NCI-H1417 treated with DMSO at 0.1 percent for 48 hours (cell line): ENCODE measurements around the gene NPLOC4.

Experiments
- DNase-seq: peaks from one replicate; lab custom pipeline; 2025; lab: John Stamatoyannopoulos, UW

The NPLOC4 gene

DNA sequence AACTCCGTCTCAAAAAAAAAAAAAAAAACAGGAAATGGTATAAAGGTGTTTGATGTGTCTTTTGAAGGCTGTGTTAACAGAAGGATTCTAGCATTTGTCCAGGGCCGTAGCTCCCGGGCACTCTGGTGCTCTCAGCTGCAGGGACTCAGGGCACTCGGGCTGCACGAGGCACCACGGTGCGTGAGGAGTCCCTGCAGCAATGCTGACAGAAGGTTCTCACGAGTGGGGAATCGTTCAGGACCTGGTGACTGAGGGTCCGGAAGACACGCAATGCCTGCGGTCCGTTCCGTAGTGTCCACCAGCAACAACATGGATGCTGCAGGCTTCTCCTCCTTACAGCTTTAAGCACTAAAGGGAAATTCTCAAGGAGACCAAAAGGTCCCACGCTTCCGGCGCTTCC is 72.1 kb downstream of the NPLOC4 start:
- no peak for DNase-seq

DNA sequence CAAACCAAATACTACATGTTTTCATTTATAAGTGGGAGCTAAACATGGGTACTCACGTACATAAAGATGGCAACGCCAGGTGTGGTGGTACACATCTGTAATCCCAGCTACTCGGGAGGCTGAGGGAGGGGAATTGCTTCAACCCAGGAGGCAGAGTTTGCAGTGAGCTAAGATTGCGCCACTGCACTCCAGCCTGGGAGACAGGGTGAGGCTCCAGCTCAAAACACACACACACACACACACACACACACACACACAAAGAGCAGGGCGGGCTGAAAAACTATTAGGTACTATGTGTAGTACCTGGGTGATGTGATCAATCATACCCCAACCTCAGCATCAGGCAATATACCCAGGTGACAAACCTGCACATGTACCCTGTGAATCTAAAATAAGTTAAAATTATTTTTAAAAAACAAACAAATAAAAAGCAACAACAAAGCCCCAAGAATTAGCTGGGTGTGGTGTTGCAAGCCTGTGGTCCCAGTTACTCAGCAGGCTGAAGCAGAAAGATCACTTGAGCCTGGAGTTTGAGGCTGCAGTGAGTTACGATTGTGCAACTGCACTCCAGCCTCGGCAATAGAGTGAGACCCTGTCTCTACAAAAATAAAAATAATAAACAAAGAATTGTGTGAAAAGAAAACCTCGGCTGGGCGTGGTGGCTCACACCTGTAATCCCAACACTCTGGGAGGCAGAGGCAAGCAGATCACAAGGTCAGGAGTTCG is 72.9 kb downstream of the NPLOC4 start:
- no peak for DNase-seq

DNA sequence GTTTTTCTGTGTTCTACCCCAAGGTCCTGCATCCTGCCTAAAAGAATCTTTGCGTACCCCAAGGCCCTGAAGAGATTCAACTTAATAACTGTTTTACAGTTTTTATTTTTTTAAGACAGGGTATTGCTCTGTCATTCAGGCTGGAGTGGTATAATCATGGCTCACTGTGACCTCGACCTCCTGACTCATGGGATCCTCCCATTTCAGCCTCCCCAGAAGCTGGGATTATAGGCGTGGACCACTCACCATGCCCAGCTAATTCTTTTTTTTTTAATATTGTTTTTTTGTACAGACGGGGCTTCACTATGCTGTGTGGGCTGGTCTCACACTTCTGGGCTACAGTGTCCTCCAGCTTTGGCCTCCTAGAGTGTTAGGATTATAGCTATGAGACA is 75.4 kb downstream of the NPLOC4 start:
- DNase-seq: no peak

DNA sequence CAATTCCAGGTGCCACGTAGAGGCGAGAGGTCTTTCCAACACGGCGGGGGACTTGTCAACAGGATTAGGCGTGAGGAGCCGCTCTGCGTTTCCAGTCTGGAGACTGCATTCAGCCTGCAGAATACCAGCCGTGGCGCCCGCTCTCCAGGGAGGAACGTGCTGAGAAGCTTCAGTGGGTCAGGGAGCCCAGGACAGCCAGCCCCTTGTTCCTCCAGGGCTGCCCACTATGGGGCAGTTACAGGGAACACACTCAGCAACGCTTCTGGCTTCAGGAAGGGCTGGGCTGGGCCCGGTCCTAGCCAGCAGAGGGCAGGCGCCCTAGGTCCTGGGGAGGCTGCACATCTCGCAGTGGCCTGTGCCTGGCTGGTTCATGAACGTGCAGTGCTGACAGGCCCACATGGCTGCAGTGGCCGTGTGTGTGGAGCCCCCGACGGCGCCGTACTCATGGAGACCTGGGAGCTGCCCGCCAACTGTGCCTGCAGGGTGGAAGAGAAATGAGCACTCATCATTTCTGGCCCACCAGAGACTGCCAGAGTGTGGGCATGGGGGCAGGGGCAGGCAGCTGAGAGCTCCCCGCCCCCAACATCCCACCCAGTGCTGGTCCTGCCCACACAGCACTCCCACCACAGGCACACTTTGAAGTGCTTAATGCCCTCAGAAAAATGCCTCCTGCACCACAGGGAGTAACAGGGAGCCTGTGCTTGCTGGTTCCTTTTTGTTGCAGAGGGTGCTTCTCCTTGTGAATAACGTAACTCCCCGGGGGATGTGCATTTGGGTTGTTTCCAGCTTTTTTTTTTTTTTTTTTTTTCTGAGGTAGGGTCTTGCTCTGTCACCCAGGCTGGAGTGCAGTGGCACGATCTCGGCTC is 77.7 kb downstream of the NPLOC4 start:
- no peak for DNase-seq

DNA sequence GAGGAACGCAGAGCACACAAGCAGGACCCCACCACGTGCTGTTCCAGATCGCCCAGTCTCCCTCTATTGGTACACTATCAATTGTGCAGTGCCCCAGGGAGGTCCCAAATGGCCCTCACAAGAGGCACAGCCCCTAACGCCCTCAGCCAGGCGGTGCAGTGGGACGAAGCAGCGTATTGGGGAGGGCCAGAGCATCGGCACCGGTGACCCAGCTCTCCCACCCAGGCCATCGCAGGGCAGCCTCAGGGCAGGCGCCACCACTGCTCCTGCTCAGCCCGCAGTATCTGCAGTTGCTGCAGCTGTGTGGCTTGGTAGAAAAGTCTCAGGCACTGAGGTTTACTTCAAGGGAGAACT is 78.8 kb downstream of the NPLOC4 start:
- DNase-seq: no peak

DNA sequence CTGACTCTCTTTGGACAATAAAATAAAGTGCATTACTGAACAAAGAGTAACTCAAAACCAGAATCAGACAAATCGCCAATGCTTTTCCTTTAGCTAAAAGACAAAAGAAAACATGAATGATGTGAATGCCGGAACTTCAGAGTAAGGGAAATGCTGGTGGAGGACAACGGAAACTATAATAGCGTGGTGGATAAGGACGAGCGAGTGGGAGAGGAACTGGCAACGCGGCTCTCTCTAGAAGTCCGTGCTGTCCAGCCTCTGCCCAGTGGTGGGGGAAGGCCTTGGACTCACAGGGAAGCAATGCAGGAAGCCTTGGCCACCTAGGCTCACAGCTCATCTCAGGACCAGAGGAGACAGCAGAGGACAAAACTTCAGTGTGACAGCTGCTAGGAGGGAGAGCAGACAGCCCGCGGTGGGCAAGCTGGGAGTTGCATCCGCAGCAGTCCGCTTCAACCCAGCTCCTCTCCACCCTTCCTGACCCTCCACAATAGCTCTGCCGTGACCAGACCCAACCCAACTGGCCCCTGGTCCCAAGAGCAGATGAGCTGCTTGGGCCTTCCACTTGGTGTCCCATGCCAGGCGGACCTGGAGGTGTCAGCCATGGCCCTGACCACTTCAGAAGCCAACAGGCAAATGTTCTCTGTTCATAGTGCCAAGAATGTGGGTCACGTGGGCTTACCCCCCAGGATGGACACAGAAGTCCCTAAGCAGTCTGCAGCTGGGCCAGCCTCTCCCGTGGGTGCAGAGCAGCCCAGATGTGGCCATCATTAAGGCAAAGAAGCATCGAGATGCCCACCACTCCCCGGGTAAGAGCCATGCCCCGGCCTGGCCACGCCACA is 79.4 kb downstream of the NPLOC4 start:
- DNase-seq: no peak

DNA sequence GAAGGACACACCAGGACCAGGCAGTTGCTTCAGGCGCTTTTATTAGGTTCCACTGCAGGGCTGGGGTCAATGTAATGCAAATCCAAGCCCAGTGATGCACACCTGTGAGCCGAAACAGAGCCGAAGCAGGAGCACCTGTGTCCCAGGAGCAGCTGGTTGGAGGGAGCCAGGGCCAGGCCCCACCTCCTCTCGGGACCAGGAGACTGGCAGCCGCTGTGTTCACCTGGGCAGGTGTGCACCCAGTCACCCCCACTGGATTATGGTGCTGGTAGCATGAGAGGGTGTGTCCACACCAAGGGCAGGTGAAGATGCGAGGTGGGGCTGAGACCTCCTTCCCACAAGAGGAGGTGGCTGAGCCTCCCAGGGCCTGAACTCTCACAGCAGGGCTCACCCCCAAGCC is 80.0 kb downstream of the NPLOC4 start:
- no peak for DNase-seq

DNA sequence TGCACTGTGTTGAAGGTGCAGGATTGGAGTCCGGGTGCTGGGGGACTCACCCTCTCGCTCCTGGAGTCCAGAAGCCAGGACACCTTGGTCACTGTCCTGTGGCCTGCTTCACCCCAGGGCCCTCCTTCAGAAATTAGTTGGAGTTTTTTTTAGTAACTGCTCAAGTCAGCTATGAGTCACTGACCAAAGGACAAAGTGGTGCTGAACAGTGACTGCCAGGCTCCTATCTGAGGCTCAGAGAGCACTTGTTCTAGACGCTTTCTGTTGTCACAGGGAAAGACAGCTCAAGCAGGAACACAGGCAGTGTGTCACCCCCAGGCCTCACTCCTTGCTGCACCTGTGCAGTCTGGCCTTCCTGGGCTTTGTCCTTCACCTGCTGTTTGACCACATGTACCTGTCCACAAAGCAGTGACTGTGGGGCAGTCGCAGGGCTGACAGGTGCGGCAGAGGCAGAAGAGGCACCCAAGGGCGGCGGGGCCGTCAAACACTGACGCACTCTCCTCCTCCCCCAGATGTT is 80.7 kb downstream of the NPLOC4 start:
- no peak for DNase-seq

DNA sequence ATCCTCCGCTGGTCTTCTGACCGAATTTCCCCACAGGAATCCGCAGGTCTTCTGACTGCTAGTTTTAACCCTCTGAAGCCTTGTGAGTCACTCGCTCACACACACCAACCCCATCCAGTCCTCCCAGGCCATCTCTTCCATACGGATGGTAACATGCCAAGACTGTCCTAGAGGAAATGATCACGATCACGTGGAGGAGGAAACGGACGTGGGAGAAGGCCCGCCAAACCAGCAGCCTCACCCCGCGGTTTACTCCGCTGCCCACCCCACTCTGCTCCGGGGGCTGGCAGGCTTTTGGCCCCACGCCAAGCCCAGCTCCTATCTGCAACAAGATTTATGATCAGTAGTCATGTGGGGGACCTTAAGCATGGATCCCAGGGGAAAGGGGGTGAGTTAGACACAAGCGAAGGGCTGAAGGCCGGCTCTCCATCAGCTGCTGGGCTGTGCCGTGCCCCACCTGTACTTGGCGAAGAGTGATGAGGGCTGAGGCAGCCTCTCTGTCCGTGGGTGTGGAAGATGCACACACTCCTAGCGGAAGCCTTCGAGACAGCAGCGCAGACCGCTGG is 83.2 kb downstream of the NPLOC4 start:
- no peak for DNase-seq

DNA sequence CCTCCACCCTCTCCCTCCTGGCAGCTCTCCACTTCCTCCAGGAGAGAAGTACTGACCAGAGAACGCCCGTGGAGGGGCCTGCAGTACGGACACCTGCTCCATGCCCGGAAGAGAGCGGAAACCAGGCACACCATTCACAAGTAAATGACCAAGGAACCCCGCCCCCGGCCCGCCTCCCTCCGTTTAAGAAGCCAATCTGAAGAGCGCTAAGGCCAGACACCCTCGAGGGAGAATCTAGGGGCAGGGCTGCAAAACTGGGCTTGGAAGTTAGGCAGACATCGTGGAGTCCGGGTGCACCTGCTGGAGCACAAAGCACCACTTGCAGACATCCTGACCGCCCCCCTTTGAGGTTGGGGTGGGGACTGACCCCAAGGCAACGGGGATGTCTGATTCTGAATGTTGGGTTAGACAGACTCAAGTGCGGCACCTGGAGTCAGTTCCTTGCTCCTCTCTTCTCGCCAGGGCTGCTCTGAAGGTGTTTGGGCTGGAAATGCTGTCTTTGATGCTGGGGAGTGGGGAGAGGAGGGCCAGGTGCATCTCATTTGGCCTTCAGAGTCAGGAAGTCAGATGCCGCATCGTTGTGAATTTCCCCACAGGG is 83.8 kb downstream of the NPLOC4 start:
- peak; percentile 60 for DNase-seq

DNA sequence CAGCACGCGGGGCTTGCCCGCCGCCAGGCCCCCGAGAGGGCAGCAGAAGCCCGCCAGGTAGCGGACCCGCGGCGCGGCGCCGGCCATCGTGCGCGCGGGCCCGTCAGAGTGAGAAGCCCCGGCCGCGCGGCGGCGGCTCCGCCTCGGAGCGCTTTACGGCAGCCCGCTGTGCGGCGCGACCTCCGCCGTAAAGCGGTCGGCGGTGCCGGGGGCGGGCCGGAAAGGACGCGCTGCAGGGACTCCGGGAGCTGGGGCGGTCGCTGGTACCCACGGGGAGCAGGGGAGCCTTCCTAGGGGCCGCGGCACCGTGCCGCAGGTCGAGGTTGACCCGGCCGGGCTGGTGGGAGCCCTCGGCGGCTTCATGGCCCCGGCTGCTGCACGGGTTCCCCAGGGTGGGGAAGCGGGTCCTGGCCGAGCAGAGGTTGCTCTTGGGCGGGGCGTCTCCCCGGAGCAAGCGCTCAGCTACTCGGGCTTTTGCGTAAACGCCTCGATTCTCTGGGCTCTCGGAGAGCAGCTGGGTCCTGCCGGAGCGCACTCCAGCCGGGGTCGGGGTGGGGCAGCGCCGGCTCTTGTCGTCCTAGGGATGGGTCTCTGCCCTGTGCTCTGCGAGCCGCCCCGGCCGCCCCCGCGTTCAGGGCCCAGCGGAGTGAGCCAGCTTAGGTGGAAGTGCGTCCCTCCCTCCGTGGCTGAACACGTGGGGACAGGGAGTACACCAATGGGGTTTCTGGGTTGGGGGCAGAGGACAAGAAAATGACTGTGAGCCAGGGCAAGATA is 84.5 kb downstream of the NPLOC4 start, which contains the start of gene FAAP100:
FAAP100 (minus strand) TSS at position 110 of the 774 bp plus-strand sequence; CDS start at position 87, 23 bp downstream.
- no peak for DNase-seq

DNA sequence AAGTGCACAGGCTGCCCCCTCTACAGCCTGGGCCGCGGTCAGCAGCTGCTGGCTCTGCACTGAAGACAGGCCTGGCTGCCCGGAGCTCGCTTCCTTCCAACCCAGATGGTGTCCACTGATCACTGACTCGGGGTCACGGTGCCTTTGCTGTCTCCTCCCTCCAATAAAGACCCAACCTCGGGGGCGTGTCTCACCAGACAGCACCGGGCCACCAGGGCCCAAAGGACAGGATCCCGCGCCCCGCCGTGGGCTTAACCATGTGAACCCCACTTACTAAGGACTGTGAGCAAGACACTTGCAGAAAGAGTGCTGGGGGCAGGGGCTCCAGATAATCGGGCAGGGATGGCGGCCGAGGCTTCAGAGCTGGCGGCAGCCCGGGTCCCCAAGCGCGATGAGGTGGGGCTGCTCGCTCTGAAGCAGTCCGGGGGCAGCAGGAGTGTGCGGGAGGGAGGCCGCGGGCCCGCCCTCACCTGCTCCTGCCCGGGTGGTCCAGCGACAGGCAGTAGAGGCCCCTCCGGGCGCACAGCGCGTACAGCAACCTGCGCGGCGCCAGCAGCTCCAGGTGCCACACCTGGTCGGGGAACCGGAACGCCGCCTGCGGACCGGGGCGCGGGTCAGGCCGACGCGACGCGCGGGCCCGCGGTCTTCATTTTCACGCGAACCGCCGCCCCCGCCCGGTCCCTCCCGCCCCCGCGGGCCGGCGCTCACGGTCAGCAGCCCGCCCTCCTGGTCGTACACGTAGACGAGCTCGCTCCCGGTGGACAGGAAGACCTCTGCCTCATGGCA is 85.3 kb downstream of the NPLOC4 start:
- no peak for DNase-seq

DNA sequence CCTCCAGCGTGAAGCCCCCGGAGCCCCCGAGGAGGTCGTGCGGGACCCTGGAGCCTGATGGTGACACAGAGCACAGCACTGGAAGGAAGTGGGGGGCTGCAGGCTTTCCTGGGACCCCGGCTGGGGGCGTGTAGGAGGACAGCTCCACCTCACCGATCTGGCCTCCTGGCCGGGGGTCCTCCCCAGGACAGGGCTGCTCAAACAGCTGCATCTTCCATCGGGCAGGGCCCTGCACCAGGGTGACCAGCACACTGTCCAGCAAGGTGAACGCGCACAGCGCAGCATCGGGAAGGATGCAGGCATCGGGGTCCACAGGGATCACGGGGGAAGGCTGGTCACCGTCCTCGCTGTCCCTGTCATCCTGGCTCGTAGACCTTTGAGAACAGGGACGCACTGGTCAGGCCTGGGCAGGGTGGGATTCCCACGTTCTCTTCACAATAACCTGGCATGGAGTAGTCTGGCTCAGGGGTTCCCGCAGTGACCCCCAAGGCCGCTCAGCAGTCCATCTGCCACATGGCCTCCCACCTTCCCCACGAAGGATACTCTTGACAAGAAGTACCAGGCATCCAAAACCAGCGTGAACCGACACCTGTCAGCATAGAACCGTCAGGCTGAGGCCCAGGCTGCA is 86.0 kb downstream of the NPLOC4 start:
- DNase-seq: no peak

DNA sequence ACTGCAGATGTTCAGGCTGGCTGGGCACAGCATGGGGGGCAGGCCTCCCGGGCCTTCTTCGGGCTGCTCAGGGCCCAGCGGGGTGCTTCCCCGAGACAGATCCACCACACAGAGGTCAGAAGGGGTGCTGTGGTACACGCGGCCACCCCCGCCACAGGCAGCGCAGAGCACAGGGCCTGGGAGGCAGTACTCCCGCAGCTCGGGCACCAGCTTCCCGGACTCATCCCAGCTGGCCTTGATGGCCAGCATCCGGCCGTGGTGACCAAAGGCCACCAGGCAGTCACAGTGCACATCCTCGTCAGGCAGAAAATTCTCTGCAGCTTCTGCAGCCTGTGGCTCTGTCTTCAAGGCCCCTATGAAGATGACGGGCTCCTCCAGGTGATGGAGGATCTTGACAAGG is 86.6 kb downstream of the NPLOC4 start:
- no peak for DNase-seq

DNA sequence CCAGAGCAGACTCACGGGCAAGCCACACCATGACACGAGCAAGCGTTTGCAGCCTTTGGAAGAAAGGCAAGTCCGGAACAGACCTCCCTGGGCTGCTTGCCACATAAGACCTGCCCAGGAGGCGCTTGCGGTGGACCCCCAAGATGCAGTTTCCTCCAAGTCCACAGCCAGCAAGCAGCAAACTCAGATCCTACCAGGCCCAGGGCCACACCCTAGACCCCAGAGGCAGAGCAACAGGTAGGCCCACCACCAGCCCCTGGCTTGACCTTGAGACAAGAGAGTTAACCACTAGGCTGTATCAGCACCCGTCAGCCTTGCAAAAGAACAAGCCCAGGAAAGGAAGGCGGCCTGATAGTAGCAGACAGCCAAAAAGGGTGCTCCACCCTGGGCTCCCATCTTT is 87.1 kb downstream of the NPLOC4 start:
- no peak for DNase-seq

DNA sequence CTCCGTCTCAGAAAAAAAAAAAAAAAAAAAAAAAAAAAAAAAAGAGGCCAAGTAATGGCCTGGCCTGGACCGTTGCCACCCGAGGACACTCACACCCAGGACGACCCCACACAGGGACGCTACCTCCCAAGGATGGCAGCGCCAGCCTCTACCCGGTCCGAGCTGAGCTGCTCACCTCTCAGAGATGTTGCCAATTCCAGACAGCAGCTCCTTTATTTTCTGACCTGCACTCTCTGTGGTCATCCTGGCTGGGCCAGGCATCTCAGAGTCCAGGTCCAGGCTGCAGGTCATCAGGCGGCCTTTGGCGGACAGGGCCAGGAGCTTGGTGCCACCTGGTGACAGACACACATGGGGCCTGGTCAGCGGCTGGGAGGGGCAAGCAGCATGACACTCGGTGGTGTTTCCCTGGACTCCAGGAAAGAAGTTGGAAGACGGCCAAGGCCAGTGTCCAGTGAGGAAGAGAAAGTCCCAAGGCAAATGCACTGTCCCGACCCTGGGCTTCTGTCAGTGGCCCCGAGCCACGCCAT is 87.8 kb downstream of the NPLOC4 start:
- no peak for DNase-seq

DNA sequence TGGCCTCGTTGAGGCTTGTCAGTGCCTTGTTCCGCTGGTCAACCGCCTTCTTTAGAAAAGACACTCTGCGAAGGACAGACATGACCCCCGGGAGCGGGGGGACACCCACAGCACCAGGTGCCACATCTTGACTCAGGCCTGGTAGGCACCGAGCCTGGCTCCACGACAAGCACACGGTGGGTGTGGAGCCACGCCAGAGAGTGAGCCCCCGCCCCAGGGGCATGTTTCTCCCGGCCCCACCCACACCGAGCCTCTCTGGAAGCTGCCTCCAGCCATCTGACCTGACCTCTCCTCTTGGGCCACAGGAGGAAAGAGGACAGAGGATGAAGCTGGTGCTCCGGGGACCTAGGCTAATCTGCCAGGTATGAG is 89.3 kb downstream of the NPLOC4 start:
- no peak for DNase-seq

DNA sequence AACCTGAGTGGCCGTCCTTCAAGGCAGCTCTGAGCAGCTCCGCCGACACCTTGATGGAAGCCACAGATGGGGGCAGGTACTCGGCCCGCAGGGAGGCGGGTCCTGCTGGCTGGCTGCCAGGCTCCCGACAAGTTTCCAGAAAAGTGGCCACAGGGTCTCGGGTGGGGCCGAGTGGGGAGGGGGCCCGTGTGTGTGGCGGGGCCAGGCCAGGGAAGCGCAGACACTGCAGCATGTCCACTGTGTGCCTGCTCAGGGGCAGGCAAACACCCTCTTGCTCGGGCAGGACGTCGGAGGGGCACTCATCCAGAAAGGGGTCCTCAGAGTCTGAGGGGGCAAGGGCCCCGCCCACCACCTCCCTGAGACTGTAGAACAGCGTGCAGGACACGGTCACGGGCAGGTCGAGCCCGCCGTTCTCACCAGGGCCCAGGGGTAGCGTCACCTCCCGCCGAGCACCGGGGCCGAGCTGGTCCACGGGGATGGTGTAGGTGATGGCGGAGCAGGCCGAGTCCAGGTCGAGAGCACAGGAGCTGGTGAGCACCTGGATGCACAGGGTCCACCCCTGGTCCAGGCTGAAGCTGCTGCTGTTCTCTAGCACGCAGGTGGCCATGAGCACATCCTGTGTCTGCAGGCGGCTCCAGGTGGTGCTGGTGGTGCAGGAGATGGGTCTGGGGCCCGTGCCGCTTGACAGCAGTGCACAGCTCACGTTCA is 89.9 kb downstream of the NPLOC4 start:
- no peak for DNase-seq
